HG03378 (cell line): ENCODE measurements around the gene CYREN.
A peak's percentile ranks its signal among the peaks of the same experiment; 100 is the strongest.
"Not testable (repeated sequence)": the region's sequence is repeated elsewhere in the genome, so short reads cannot be mapped to it uniquely, and the experiment has no call there.

Experiments used
- ATAC-seq: cut with Tn5 transposase; IDR thresholded peaks from one replicate; pipeline ENCODE4 v1.9.1; 2021; ENCODE audit warnings: mild to moderate bottlenecking, moderate library complexity; ENCODE audit not compliant: unreplicated experiment

CYREN gene

GRCh38 chr7:135170274-135170997, at the start of gene CYREN:
Gene CYREN (minus strand): TSS chr7:135170707. CDS start chr7:135168922, 1,785 bp downstream.
- peak; percentile 54 for ATAC-seq

- no peak for ATAC-seq
These were observed 47.4 kb upstream of the CYREN start for GRCh38 chr7:135217645-135218509.

GRCh38 chr7:135215698-135216097, 45.2 kb upstream of the CYREN start:
- ATAC-seq, result no peak

GRCh38 chr7:135215180-135215579, 44.7 kb upstream of the CYREN start:
- ATAC-seq, result no peak

GRCh38 chr7:135213831-135214230, 43.3 kb upstream of the CYREN start:
- no peak for ATAC-seq

- not testable (repeated sequence) for ATAC-seq
These were observed 41.6 kb upstream of the CYREN start for GRCh38 chr7:135211946-135212685.

- ATAC-seq, result peak; percentile 58
These were observed 40.9 kb upstream of the CYREN start, which contains the start of gene WDR91 for GRCh38 chr7:135211179-135211945. Gene WDR91 (minus strand): TSS chr7:135211526. CDS start chr7:135211502, 24 bp downstream.

GRCh38 chr7:135210888-135211178, 40.3 kb upstream of the CYREN start:
- peak; percentile 3 for ATAC-seq

- ATAC-seq, result no peak
These were observed 38.8 kb upstream of the CYREN start for GRCh38 chr7:135209225-135209834.

GRCh38 chr7:135208102-135208793, 37.7 kb upstream of the CYREN start:
- no peak for ATAC-seq

GRCh38 chr7:135207406-135208101, 37.0 kb upstream of the CYREN start:
- ATAC-seq, result peak; percentile 19

GRCh38 chr7:135206941-135207391, 36.5 kb upstream of the CYREN start:
- ATAC-seq, result peak; percentile 55

GRCh38 chr7:135205850-135206249, 35.3 kb upstream of the CYREN start:
- no peak for ATAC-seq

GRCh38 chr7:135204876-135205275, 34.4 kb upstream of the CYREN start:
- no peak for ATAC-seq

GRCh38 chr7:135204341-135204749, 33.8 kb upstream of the CYREN start:
- no peak for ATAC-seq

GRCh38 chr7:135201350-135201749, 30.8 kb upstream of the CYREN start:
- no peak for ATAC-seq

GRCh38 chr7:135200821-135201331, 30.4 kb upstream of the CYREN start:
- ATAC-seq, result no peak

GRCh38 chr7:135199439-135199838, 28.9 kb upstream of the CYREN start:
- no peak for ATAC-seq
